ENCODE data around the gene RIPOR2. TPM values are rescaled to one million over a fixed set of nuclear protein-coding genes. Genes with fewer than 3 reads are reported as not detected.
A peak's percentile ranks its signal among the peaks of the same experiment; 100 is the strongest.

Gene RIPOR2
- total and polyA plus RNA-seq, 2 experiments from 2014 or later = 3.2 to 3.3 TPM

DNA sequence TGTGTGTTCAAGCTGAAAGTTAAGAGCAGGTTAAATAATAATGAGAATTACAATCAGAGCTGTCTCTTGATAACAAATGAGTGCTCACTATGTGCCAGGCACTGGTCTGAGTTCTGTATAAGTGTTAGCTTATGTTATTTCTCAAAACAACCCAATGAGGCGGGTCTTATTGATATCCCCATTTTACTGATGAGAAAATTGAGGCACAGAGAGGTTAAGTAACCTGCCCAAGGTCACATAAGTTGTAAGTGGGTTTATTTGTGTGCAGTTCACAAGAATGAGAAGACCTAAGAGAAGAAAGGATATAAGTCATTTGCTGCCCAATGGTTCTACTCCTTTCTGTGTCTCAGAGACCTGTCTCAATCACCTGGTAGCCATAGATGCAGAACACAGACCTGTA lies 103.0 kb downstream of the RIPOR2 start:
- Histone ChIP-seq H3K9me3 (ENCODE audit: low read depth) (no peaks in the 10 kb centered on the region), H3K4me2 (ENCODE audit: unreplicated experiment) (peak overlapping the region; percentile 64), H3K4me1 (ENCODE audit: insufficient read depth) (peaks cover 16% of the 10 kb centered on the region; the same call in 1 of the 2 replicates), H3K4me3 (no peak overlapping the region), H4K20me1 (ENCODE audit: insufficient read depth) (no peaks in the 10 kb centered on the region), H3K27ac (peak overlapping the region; percentile 69), H3K27me3 (replicated peaks; ENCODE audit: insufficient read depth) (no peaks in the 10 kb centered on the region), H3K9me2 (ENCODE audit: insufficient read depth) (no peaks in the 10 kb centered on the region), H3K36me3 (ENCODE audit: low read depth) (no peaks in the 10 kb centered on the region), H2AFZ (peak overlapping the region; percentile 64), H3F3A (ENCODE audit: insufficient read depth) (peaks cover 17% of the 10 kb centered on the region; the same call in 1 of the 2 replicates), H3K79me2 (ENCODE audit: insufficient read depth) (no peaks in the 10 kb centered on the region), H3K9ac (peak overlapping the region; percentile 53)
- WGBS, 2 experiments (ENCODE audit: low coverage in 1 of 2, low lambda C conversion rate in 2 of 2, missing lambda C conversion rate in 2 of 2) = 91 to 96% methylated on average over 1 of the region's 1 CpG
- in situ Hi-C loops (cut with MboI) = no loop called here
- no peak for DNase-seq
- TF ChIP-seq EZH2 (IDR thresholded peaks at IDR 0.05; ENCODE audit: insufficient read depth, poor library complexity, severe bottlenecking) (no peak), EZH2phosphoT487 (IDR thresholded peaks at IDR 0.05; ENCODE audit: insufficient read depth, low read depth) (no peak)

DNA sequence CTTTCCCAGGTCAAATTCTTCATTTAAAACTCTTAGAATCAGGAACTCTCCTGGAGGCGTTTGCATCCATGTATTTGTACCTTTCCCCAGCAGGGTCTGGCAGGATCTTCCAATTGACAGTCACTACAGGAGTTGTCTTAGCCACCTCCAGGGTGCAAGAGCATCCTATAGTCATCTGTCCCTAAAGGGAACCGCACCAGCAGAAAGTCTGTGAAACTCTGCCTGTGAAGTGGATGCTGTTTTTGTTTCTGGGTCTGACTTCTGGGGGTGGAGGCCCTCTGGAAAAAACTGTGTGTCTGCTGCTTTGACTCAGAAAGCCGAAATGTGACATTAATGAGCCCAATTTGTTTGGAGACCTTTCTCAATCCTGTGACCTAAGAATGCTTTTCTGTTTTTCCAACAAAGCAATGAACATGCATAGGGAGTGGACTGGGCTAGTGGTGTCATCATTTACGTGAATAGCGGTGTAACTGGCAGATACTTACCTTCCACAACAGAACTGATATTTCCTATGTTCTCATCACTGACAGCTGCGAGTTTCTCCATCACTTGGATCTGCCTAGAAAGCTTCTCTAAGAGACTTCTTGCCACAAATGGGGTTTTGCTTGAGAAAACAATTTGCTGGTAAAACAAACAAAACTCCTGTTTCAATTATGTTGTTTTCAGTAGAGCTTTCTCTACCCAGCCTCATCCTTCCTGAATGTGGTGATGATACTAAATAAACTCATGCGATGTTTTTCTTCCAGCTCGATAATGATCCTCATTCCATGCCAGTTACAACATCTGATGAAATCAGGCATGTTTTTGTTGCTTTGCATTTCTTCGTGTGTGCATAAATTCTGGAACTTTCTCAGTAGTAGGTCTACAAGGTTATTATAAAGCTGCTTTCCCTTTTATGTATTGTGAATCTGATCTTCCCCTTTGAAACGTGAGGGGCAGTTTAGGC lies 103.7 kb downstream of the RIPOR2 start:
- Histone ChIP-seq H3F3A (ENCODE audit: insufficient read depth) (peaks cover 17% of the 10 kb centered on the region; the same call in 1 of the 2 replicates), H3K4me2 (ENCODE audit: unreplicated experiment) (peak overlapping the region; percentile 64), H3K4me3 (peak overlapping the region; percentile 39; the same call in 1 of the 2 replicates), H3K79me2 (ENCODE audit: insufficient read depth) (no peaks in the 10 kb centered on the region), H3K27ac (peak overlapping the region; percentile 69), H4K20me1 (ENCODE audit: insufficient read depth) (no peaks in the 10 kb centered on the region), H3K4me1 (ENCODE audit: insufficient read depth) (peaks cover 16% of the 10 kb centered on the region; the same call in 1 of the 2 replicates), H3K27me3 (replicated peaks; ENCODE audit: insufficient read depth) (no peaks in the 10 kb centered on the region), H3K36me3 (ENCODE audit: low read depth) (no peaks in the 10 kb centered on the region), H2AFZ (peak overlapping the region; percentile 64), H3K9me3 (ENCODE audit: low read depth) (no peaks in the 10 kb centered on the region), H3K9me2 (ENCODE audit: insufficient read depth) (no peaks in the 10 kb centered on the region), H3K9ac (peak overlapping the region; percentile 53)
- no peak for TF ChIP-seq EZH2phosphoT487 (IDR thresholded peaks at IDR 0.05; ENCODE audit: insufficient read depth, low read depth)
- in situ Hi-C loops (cut with MboI) = no loop called here
- DNase-seq = peak; percentile 74
- 7 to 8% methylated on average over 10 of the region's 10 CpGs for WGBS, 2 experiments (ENCODE audit: low coverage in 1 of 2, low lambda C conversion rate in 2 of 2, missing lambda C conversion rate in 2 of 2)

DNA sequence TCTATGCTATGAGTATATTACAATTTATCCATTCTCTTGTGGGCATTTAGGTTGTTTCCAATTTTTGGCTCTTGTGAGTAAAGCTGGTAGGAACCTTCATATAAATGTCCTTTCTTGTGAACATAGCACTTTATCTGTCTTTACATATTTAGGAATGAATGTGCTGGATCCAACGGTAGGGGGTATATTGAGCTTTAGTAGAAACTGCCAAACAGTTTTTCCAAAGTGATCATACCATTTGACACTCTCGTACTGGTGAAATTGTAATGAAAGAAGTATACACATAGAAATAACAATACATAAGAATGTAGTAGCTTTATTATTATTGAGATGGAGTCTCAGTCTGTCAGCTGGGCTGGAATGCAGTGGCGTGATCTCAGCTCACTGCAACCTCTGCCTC lies 106.1 kb downstream of the RIPOR2 start:
- in situ Hi-C loops (cut with MboI) = no loop called here
- Histone ChIP-seq H2AFZ (no peak overlapping the region), H3K9me2 (ENCODE audit: insufficient read depth) (no peaks in the 10 kb centered on the region), H3K4me1 (ENCODE audit: insufficient read depth) (peaks cover 16% of the 10 kb centered on the region; the same call in 1 of the 2 replicates), H3K9ac (no peak overlapping the region), H3K4me2 (ENCODE audit: unreplicated experiment) (no peak overlapping the region), H3K79me2 (ENCODE audit: insufficient read depth) (no peaks in the 10 kb centered on the region), H3K36me3 (ENCODE audit: low read depth) (no peaks in the 10 kb centered on the region), H3K9me3 (ENCODE audit: low read depth) (no peaks in the 10 kb centered on the region), H3K4me3 (no peak overlapping the region), H3F3A (ENCODE audit: insufficient read depth) (peaks cover 17% of the 10 kb centered on the region; the same call in 1 of the 2 replicates), H3K27me3 (replicated peaks; ENCODE audit: insufficient read depth) (no peaks in the 10 kb centered on the region), H3K27ac (no peak overlapping the region), H4K20me1 (ENCODE audit: insufficient read depth) (no peaks in the 10 kb centered on the region)
- DNase-seq = no peak
- 73 to 76% methylated on average over 3 of the region's 3 CpGs for WGBS, 2 experiments (ENCODE audit: low coverage in 1 of 2, low lambda C conversion rate in 2 of 2, missing lambda C conversion rate in 2 of 2)
- TF ChIP-seq EZH2phosphoT487 (IDR thresholded peaks at IDR 0.05; ENCODE audit: insufficient read depth, low read depth) = no peak

DNA sequence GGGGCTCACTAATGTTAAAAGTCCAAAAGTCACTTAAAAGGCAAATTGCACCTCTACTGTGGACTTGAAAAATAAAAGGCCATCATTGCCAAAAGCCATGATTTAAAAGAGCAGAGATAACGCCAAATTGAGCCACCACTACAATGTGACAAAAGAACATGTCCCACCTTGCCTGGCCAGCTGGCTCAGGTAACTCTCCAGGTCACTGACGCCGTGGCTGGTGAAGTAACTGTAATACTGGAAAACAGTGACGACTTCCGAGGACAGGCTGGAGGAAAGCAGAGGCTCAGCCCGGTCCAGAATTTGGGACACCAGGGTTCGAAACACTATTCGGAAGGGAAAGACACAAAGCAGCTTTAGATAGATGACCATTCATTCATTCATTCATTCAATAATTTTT lies 107.8 kb downstream of the RIPOR2 start:
- Histone ChIP-seq H2AFZ (no peak overlapping the region), H3K9me2 (ENCODE audit: insufficient read depth) (no peaks in the 10 kb centered on the region), H3K9ac (no peak overlapping the region), H3F3A (ENCODE audit: insufficient read depth) (peaks cover 17% of the 10 kb centered on the region; the same call in 1 of the 2 replicates), H3K27me3 (replicated peaks; ENCODE audit: insufficient read depth) (no peaks in the 10 kb centered on the region), H3K79me2 (ENCODE audit: insufficient read depth) (no peaks in the 10 kb centered on the region), H3K4me2 (ENCODE audit: unreplicated experiment) (no peak overlapping the region), H4K20me1 (ENCODE audit: insufficient read depth) (no peaks in the 10 kb centered on the region), H3K4me1 (ENCODE audit: insufficient read depth) (peaks cover 16% of the 10 kb centered on the region; the same call in 1 of the 2 replicates), H3K36me3 (ENCODE audit: low read depth) (no peaks in the 10 kb centered on the region), H3K4me3 (no peak overlapping the region), H3K9me3 (ENCODE audit: low read depth) (no peaks in the 10 kb centered on the region), H3K27ac (no peak overlapping the region)
- in situ Hi-C loops (cut with MboI) = no loop called here
- no peak for DNase-seq
- TF ChIP-seq EZH2 (IDR thresholded peaks at IDR 0.05; ENCODE audit: insufficient read depth, poor library complexity, severe bottlenecking) (no peak), EZH2phosphoT487 (IDR thresholded peaks at IDR 0.05; ENCODE audit: insufficient read depth, low read depth) (no peak)
- 78% methylated on average over 8 of the region's 8 CpGs for WGBS, 2 experiments (ENCODE audit: low coverage in 1 of 2, low lambda C conversion rate in 2 of 2, missing lambda C conversion rate in 2 of 2)

All from GM23248 (cell line).